ENCODE data around the gene PITPNC1.

DNA sequence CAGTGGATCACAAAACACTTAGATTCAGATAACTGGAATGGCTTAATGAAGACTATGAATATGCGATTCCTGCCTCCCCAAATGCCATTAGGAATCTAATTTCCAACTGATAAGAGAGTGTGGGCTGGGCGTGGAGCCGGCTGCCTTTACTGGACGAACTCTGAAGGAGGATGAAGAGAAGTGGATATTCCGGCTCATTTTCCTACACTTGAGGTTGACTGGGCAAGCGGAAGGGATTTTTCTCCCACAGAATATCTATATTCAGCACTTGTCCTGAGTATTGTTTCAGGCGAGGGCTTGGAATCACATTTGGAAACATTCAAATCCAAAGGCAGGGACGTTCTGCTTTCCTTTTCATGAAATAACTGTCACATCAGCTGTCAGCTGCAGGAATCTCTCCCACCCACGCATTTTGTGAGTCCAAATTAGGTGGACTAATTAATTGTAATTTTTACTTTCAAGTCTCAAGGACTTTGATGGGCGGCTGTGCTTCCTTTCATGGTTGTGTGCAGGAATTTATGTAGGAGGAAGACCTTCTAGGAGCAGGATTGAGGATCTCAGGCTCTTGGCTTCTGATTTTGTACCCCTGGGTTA lies 138.5 kb downstream of the PITPNC1 start:
- TF ChIP-seq, protein P1, sequence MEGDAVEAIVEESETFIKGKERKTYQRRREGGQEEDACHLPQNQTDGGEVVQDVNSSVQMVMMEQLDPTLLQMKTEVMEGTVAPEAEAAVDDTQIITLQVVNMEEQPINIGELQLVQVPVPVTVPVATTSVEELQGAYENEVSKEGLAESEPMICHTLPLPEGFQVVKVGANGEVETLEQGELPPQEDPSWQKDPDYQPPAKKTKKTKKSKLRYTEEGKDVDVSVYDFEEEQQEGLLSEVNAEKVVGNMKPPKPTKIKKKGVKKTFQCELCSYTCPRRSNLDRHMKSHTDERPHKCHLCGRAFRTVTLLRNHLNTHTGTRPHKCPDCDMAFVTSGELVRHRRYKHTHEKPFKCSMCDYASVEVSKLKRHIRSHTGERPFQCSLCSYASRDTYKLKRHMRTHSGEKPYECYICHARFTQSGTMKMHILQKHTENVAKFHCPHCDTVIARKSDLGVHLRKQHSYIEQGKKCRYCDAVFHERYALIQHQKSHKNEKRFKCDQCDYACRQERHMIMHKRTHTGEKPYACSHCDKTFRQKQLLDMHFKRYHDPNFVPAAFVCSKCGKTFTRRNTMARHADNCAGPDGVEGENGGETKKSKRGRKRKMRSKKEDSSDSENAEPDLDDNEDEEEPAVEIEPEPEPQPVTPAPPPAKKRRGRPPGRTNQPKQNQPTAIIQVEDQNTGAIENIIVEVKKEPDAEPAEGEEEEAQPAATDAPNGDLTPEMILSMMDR (IDR thresholded peaks at IDR 0.05; ENCODE audit: insufficient read depth, low read depth, low read length), result no peak
- no peak for TF ChIP-seq EZH2 (IDR thresholded peaks at IDR 0.05; ENCODE audit: insufficient read depth, low read length)
